ENCODE data around the gene KRTAP9-9. TPM values are rescaled to one million over a fixed set of nuclear protein-coding genes. Genes with fewer than 3 reads are reported as not detected.

Gene KRTAP9-9
- total RNA-seq, 1 experiment from 2014 or later = not detected

DNA sequence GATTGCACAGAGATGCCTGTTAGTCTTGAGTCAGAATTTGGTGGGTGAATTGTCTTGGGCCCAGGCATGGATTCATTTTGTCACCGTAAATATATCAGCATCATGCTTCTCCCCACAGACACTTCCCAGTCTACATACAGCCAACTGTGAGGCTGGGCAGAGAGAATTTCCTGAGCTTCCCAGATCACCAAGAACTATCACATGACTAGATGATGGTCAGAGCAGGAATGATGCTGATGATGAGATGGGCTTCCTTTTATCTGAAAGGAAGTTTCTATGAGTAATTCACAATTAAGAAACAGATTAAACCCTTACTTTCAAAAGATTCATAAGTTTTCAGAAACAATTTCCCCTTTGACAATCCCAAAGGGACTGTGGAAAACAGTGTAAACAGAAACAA lies 323 bp upstream of the KRTAP9-9 start:
- Histone ChIP-seq H2BK120ac (ENCODE audit: low read depth, low read length, poor library complexity, severe bottlenecking) (no peak overlapping the region), H3K79me2 (ENCODE audit: insufficient read depth, low read length) (no peaks in the 10 kb centered on the region), H3K23me2 (ENCODE audit: insufficient read length, low read depth, low read length, poor library complexity, severe bottlenecking) (no peaks in the 10 kb centered on the region), H3K9ac (ENCODE audit: extremely low read depth, insufficient read length, low read length) (no peak overlapping the region), H3K4me2 (ENCODE audit: insufficient read depth, insufficient read length, low read length) (no peak overlapping the region), H3K18ac (ENCODE audit: insufficient read length, low read depth, low read length) (no peak overlapping the region), H3K79me1 (ENCODE audit: insufficient read depth, low read depth, low read length, poor library complexity, severe bottlenecking) (no peaks in the 10 kb centered on the region), H4K91ac (ENCODE audit: insufficient read length, low read depth, low read length) (no peak overlapping the region), H2AFZ (ENCODE audit: low read length) (no peak overlapping the region), H3K23ac (ENCODE audit: insufficient read length, low read depth, low read length) (no peak overlapping the region), H3K27ac (ENCODE audit: insufficient read length, low read depth, low read length) (no peak overlapping the region), H4K5ac (ENCODE audit: insufficient read length, low read depth, low read length) (no peak overlapping the region), H2BK5ac (ENCODE audit: insufficient read length, low read length) (no peak overlapping the region), H3T11ph (ENCODE audit: low read length) (no peak overlapping the region), H2BK15ac (ENCODE audit: low read depth, low read length) (no peak overlapping the region), H3K4ac (ENCODE audit: low read depth, low read length) (no peak overlapping the region), H3K27me3 (ENCODE audit: insufficient read depth, low read length) (no peaks in the 10 kb centered on the region), H2BK12ac (ENCODE audit: insufficient read length, low read depth, low read length) (no peak overlapping the region), H2AK5ac (ENCODE audit: insufficient read length, low read length) (no peak overlapping the region), H4K8ac (replicated peaks; ENCODE audit: insufficient read length, low read depth, low read length) (no peak overlapping the region), H3K9me3 (ENCODE audit: control insufficient read depth, low read depth, low read length) (no peaks in the 10 kb centered on the region), H3K4me1 (ENCODE audit: insufficient read depth, low read length) (no peaks in the 10 kb centered on the region), H4K20me1 (ENCODE audit: control insufficient read depth, insufficient read depth, insufficient read length) (no peaks in the 10 kb centered on the region), H2BK20ac (ENCODE audit: low read depth, low read length, poor library complexity, severe bottlenecking) (no peak overlapping the region), H3K56ac (ENCODE audit: insufficient read length, low read depth, low read length) (no peak overlapping the region), H3K14ac (ENCODE audit: insufficient read depth, low read length) (no peak overlapping the region)
- H3K27ac Mint-ChIP-seq = no peak overlapping the region
- H3K36me3 Mint-ChIP-seq (ENCODE audit: insufficient read depth in 1 of 3, low read depth in 3 of 3) = no peaks in the 10 kb centered on the region
- WGBS (ENCODE audit: extremely low coverage, insufficient read length, low lambda C conversion rate) = no CpG with 5 or more reads among the region's 1 CpG
- peaks cover 16% of the 10 kb centered on the region for H3K27me3 Mint-ChIP-seq (ENCODE audit: low read depth)
- H3K9me3 Mint-ChIP-seq = no peaks in the 10 kb centered on the region; a peak in 1 of 5 replicates
- peaks cover 10 to 13% of the 10 kb centered on the region in 2 experiments for H3K4me1 Mint-ChIP-seq
- H3K4me3 Mint-ChIP-seq = no peak overlapping the region
- no peak for DNase-seq
- no peak for TF ChIP-seq CTCF (conservative IDR thresholded peaks at IDR 0.05)
